Measurements from ENCODE around the gene SGPL1.
"Not testable (repeated sequence)": the region's sequence is repeated elsewhere in the genome, so short reads cannot be mapped to it uniquely, and the experiment has no call there.

Gene SGPL1, protein sequence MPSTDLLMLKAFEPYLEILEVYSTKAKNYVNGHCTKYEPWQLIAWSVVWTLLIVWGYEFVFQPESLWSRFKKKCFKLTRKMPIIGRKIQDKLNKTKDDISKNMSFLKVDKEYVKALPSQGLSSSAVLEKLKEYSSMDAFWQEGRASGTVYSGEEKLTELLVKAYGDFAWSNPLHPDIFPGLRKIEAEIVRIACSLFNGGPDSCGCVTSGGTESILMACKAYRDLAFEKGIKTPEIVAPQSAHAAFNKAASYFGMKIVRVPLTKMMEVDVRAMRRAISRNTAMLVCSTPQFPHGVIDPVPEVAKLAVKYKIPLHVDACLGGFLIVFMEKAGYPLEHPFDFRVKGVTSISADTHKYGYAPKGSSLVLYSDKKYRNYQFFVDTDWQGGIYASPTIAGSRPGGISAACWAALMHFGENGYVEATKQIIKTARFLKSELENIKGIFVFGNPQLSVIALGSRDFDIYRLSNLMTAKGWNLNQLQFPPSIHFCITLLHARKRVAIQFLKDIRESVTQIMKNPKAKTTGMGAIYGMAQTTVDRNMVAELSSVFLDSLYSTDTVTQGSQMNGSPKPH

GRCh38 chr10:70815504-70816219, at the start of gene SGPL1:
Gene SGPL1, plus strand, starts transcription at chr10:70815948. Its CDS starts 906 bp downstream, at chr10:70816854.
- peak; percentile 53 for DNase-seq (ENCODE audit: low spot score)

DNA sequence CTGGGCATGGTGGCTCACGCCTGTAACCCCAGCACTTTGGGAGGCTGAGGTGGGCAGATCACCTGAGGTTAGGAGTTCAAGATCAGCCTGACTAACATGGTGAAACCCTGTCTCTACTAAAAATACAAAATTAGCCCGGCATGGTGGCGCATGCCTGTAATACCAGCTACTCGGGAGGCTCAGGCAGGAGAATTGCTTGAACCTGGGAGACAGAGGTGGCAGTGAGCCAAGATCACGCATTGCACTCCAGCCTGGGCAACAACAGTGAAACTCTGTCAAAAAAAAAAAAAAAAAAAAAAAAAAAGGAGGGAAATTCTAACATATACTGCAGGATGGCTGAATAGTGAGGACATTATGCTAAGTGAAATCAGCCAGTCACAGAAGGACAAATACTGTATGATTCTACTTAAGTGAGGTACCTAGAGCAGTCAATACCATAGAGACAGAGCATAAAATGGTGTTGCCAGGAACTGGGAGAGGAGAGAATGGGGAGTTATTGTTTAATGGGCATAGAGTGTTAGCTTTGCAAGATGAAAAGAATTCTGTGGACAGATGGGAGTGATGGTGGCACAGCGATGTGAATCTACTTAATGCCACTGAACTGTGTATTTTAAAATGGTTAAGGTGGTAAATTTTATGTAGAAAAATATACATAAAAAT, 47.6 kb upstream of the SGPL1 start:
- not testable (repeated sequence) for DNase-seq (ENCODE audit: low spot score)

DNA sequence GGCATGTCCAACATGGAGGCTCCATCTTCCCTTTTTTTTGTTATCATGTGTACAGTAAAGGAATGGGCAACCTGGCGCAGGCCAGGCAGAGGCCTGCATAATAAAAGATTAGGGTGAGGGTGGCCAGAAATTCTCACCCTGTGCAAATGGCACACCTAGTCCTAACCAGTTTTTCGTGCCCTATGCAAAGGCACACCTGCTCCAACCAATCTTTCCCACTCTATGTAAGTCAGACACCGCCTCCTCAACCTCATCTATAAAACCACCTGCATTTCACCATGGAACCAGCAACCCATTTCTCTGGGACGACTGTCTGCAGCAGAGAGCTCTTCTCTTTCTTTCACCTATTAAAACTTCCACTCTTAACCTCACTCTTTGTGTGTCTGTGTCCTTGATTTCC, 46.6 kb upstream of the SGPL1 start:
- no peak for DNase-seq (ENCODE audit: low spot score)

GRCh38 chr10:70770001-70770400, 45.7 kb upstream of the SGPL1 start:
- DNase-seq (ENCODE audit: low spot score) = no peak

- not testable (repeated sequence) for DNase-seq (ENCODE audit: low spot score)
Measured at GRCh38 chr10:70770516-70770915, 45.2 kb upstream of the SGPL1 start.

DNA sequence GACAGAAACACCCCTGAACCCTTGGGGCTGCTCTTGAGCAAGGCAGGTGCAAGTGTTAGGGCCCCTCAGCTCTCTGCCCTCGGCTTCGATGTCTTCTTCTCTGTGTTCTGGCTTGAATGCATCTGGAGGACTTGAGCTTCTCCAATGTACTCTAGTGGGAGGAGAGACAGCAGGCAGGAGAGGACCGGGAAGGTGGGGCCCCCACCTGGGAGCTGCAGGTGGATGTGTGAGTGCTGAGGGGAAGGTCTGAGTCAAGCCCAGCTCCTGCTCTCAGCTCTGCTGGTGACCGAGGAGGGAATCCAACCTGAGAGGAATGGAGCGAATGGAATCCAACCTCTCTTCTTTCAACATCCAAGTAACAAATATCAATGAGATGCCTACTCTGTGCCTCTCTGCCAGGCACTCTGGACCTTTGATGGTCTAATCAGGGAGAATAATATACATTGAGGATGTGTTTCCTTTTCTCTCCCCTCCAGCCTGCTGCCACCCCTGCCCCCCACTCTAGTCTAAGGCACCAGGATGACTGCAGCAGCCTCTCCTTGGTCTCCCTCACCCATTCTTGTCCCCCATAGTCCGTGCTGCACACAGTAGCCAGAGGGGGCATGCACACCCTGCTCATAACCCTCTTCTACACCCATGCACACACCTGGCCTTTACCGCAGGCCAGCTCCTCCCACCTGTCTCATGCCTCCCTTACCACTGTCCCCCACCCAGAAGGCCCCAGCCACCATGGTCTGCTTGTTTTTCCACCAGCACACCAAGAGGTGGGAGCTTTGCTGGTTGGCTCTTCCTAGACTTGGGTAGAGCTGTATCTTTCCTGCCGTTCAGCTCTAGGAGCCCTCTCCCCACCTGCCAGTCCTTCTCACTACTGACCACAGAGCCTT, 44.2 kb upstream of the SGPL1 start:
- DNase-seq (ENCODE audit: low spot score) = no peak

- no peak for DNase-seq (ENCODE audit: low spot score)
Measured at GRCh38 chr10:70772627-70773026, 43.1 kb upstream of the SGPL1 start.

DNA sequence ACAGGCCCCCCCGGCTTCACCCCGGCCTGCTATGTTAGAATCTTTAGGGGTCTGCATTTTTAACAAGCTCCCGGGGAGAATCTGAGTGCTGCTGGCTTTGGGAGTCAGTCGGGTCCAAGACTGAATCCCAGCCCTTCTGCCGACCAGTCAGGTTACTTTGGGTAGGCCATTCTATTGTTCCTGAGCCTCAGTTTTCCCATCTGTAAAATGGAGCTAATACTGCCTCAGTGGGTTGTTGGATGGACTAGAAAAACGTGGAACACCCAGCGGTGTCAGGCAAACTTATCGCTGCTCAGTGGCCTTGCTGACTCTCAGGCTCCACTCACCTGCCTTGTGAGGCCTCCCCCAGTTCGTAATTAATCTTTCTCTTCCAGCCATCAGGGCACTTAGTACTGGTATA, 42.3 kb upstream of the SGPL1 start:
- no peak for DNase-seq (ENCODE audit: low spot score)

GRCh38 chr10:70773965-70774809, 41.6 kb upstream of the SGPL1 start:
- DNase-seq (ENCODE audit: low spot score) = no peak

DNA sequence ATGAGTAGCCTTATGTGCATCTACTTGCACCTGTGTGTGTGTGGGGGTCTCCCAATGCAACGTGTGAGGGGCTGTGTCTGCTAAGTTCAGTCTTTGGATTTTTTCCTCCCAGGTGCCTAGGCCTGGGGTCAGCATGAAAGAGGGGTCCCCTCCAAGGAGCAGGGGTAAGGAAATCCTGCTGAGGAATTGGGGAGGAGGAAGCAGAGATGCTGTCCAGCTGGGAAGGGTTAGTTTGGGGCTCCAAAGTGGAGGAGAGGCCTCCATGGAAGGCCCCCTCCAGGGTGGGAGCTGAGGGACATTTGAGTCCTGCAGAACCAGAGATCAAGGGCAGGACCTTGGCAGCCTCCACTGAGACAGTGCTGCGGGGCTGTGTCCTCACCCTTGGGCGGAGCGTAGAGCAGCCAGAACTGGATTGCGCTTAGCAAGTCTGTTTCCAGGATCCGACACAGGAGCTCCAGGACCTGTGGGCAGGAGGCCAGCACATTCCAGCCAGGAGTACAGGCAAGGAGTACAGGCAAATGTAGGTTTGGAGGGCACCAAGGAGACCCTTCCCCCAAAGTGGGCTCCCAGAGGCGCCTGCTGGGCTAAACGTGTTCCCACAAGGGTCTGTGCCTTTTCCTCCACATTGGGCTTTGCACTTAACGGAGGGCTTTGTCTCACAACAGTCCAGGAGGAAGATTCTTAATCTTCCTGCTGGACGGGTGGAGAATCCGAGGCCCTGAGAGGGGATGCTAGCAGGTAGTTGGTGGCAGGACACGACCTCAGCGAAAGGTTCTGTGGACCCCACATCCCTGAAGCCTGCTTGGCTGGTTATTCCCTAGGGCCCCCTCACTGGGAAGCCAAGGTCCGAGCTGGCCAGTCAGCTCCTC, 40.7 kb upstream of the SGPL1 start:
- no peak for DNase-seq (ENCODE audit: low spot score)

DNA sequence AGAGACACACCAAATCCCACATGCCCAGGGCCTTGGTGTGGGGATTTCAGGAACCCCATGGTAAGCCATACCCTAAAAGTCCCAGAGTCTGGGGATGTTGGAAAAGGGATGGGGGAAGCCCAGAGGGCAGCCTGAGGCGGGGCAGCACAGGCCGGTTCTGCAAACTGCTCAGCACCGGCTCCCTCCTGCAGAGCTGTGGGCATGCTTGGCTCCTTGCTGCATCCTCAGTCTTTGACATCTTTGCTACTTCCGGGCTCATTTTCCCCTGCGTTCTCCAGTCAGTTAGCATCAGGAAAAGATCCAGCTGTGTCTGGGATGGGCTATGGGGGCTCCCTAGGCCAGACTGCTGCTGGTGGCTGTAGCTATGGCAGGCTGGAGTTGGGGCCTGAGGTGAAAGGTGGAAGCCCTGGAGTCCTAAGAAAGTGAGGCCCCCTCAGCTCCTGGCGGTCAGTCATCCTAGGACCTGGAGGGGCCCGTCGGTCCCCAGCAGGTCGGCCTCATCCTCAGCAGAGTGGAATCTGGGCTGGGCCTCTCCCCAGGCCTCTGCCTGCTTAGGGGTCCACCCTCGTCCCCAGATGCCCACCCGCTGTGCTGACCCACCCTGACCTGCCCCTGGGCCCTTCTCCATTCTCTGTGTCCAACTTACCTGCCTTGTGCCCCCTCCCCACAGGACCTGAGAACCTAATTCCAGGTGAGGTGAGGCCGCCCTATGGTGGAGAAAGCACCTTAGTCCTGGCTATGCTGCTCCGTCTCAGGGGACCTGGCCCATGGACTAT, 39.9 kb upstream of the SGPL1 start:
- DNase-seq (ENCODE audit: low spot score) = no peak

GRCh38 chr10:70776455-70777005, 39.2 kb upstream of the SGPL1 start:
- no peak for DNase-seq (ENCODE audit: low spot score)

DNA sequence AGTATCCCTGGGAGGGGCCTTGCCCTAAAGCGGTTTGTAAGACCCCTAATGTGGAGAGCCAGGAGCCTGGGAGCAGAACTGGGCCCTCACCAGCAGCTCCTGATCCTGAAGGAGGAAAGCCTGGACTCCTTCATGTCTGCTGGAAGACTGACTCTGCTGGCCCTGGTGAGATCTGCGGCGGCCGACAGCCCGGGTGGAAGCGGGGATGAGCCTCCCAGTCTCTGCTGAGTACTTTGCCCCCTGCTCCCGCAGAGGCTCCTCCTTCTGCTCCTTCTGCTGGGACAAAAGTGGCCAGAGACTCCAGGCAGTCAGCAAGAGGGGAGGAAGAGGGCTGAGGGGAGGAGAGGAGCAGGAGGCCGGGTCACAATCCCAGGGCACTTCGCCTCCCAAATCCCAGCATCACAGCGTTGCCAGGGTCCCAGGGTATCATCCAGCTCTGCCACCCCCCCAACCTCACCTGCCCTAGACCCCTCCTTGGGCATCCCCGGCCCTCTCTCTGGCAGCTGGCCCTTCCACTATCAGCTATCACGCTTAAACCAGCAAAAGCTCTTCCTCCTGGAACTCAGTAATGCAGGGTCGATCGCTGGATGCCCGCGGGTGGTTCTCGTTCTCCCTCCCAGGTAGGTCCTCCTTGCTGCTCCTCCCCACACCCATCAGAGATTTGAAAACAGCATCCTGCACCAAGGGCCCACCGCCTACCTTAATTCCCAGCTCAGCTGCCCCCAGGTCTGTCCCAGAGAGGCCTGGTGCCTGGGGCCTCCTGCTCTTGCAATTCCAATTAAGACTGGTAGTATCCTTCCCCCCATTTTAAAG, 38.5 kb upstream of the SGPL1 start:
- no peak for DNase-seq (ENCODE audit: low spot score)

DNA sequence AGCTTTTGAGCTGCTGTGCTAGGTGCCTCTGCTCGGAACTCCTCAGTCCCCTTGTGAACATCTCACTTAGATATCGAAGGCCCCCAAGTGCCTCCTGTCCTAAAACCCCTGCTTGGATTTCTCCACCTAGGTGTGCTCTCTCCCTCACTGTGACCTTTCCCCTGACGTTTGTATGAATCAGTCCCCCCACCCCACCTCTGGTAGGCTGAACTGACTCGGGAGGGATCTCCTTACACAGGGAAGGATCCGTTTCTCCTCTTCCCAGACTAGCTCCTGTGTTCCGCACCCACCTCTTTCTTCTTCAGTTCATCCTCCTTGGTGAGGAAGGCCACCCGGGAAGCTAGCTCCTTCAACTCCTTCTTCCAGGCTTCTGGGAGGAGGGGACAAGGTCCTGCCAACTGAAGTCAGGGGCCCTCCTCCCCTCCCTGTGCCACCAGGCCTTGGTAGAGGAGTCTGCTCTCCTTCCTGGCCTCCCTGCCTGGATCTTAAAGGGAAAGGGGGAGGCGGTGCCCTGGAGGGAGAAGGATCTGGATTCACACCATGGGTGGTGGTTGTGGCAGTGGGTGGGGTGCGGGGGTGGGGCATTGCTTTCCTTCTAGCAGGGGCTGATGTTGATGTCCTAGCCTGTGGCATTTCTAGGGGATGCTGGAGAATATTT, 37.4 kb upstream of the SGPL1 start:
- no peak for DNase-seq (ENCODE audit: low spot score)

DNA sequence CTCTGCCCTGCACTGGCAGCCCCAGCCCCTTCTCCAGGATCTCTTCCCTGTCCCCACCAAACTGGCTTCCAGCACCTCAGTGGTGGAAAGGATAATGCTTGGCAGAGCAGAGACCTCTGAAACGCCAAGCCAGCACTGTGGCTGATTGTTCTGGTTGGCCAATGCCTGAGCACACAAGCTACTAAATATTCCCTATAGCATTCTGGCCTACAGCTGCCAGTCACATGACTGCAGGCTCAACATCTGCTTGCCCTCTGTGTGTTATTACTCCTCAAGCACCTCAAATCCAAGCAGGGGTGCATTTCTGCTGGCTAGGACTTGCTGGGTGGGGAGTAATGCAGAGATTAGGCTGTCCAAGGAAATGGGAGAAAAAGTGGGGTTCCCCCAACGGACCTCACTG, 36.7 kb upstream of the SGPL1 start:
- DNase-seq (ENCODE audit: low spot score) = no peak

DNA sequence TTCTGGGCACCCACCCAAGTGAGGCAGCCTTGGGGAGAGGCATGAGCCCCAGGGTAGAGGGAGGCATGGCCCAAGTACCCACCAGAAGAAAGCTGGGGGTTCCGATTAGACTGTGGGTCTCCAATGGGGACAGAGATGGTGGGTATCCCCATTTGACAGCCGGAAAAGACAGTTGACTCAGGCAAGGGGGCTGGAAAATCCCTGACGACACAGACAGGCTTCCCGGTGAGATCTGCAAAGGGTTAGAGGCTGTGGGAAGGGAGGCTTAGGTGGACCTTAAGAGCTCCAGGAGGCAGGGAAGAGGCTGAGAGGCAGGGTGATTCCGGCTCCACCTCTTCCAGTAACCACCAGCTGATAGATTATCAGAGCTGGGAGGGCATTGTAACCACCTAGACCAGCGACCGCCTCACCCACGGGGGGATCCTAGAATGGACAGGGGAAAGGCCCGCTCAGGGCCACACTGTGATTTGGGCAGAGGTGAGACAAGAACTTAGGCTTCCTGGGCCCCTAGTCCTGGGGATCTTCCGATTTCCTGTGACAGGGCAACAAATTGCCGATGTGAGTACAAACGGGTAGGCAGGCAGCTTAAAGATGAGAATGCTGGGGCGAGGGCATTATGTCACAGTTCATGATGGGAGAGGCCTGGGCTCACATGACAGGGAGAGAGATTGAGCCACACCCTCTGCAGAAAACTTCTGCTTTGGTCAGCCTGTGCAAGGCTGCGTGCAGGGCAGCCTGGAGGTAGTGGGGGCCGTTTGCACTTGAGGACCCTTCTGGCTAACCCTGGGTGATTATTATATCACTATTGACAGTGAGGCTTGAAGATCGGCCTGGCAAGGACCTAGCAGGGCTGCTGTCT, 36.0 kb upstream of the SGPL1 start:
- no peak for DNase-seq (ENCODE audit: low spot score)

All from COLO829 (cell line).